Activated CD8-positive, alpha-beta memory T cell treated with anti-CD3 and anti-CD28 coated beads, Interleukin-2, amount 50 U/mL, for 4 hours (primary cell): ENCODE data around the gene GTF3C1.
"Not testable (repeated sequence)": the region's sequence is repeated elsewhere in the genome, so short reads cannot be mapped to it uniquely, and the experiment has no call there.

Source experiments
- DNase-seq: peaks from one replicate; pipeline ENCODE4 v3.0.0-alpha.2; 2020

Gene GTF3C1

GRCh38 chr16:27549746-27550581, at the start of gene GTF3C1, which contains the start of gene KATNIP:
GTF3C1 (minus strand) TSS chr16:27549913; CDS start chr16:27549890, 23 bp downstream.
KATNIP (plus strand) TSS chr16:27550144; CDS start chr16:27550171, 27 bp downstream.
- peak; percentile 100 for DNase-seq

GRCh38 chr16:27598931-27599565, 49.3 kb upstream of the GTF3C1 start:
- DNase-seq: no peak

- no peak for DNase-seq
Observed at GRCh38 chr16:27598220-27598619, 48.5 kb upstream of the GTF3C1 start.

GRCh38 chr16:27597361-27597760, 47.6 kb upstream of the GTF3C1 start:
- DNase-seq: no peak

GRCh38 chr16:27596411-27596810, 46.7 kb upstream of the GTF3C1 start:
- DNase-seq: no peak

GRCh38 chr16:27595993-27596392, 46.3 kb upstream of the GTF3C1 start:
- no peak for DNase-seq

- DNase-seq: no peak
Observed at GRCh38 chr16:27595475-27595874, 45.8 kb upstream of the GTF3C1 start.

GRCh38 chr16:27591837-27592236, 42.1 kb upstream of the GTF3C1 start:
- no peak for DNase-seq

GRCh38 chr16:27588057-27588456, 38.3 kb upstream of the GTF3C1 start:
- no peak for DNase-seq

GRCh38 chr16:27586711-27587110, 37.0 kb upstream of the GTF3C1 start:
- no peak for DNase-seq

GRCh38 chr16:27585200-27585599, 35.5 kb upstream of the GTF3C1 start:
- DNase-seq: no peak

- no peak for DNase-seq
Observed at GRCh38 chr16:27583634-27584033, 33.9 kb upstream of the GTF3C1 start.

- no peak for DNase-seq
Observed at GRCh38 chr16:27582883-27583282, 33.2 kb upstream of the GTF3C1 start.

- no peak for DNase-seq
Observed at GRCh38 chr16:27579087-27579980, 29.6 kb upstream of the GTF3C1 start.

GRCh38 chr16:27576729-27577128, 27.0 kb upstream of the GTF3C1 start:
- DNase-seq: no peak

GRCh38 chr16:27572711-27573110, 23.0 kb upstream of the GTF3C1 start:
- no peak for DNase-seq

GRCh38 chr16:27571433-27572326, 22.0 kb upstream of the GTF3C1 start:
- no peak for DNase-seq

- not testable (repeated sequence) for DNase-seq
Observed at GRCh38 chr16:27570986-27571385, 21.3 kb upstream of the GTF3C1 start.

GRCh38 chr16:27568077-27568476, 18.4 kb upstream of the GTF3C1 start:
- DNase-seq: no peak

- no peak for DNase-seq
Observed at GRCh38 chr16:27566417-27566816, 16.7 kb upstream of the GTF3C1 start.

- DNase-seq: no peak
Observed at GRCh38 chr16:27564224-27564623, 14.5 kb upstream of the GTF3C1 start.

- no peak for DNase-seq
Observed at GRCh38 chr16:27561216-27561615, 11.5 kb upstream of the GTF3C1 start.
